Fibroblast of pulmonary artery (primary cell): Measurements from ENCODE around the gene ELL2.

Source experiments
- DNase-seq: peaks from one replicate; pipeline ENCODE4 v3.0.0-alpha.2; 2010; ENCODE audit warnings: low read depth
- H3K4me3 ChIP-seq: replicated peaks from 2 replicates; pipeline ENCODE4 v1.5.1; 2011; ENCODE audit warnings: low read depth, mild to moderate bottlenecking, control low read depth, low read length, moderate library complexity
- CTCF ChIP-seq: IDR thresholded peaks from 2 replicates; pipeline ENCODE4 v1.5.1; 2011; ENCODE audit warnings: mild to moderate bottlenecking, control low read depth, low read length, inconsistent platforms; ENCODE audit errors: missing control alignments

ELL2 gene

DNA sequence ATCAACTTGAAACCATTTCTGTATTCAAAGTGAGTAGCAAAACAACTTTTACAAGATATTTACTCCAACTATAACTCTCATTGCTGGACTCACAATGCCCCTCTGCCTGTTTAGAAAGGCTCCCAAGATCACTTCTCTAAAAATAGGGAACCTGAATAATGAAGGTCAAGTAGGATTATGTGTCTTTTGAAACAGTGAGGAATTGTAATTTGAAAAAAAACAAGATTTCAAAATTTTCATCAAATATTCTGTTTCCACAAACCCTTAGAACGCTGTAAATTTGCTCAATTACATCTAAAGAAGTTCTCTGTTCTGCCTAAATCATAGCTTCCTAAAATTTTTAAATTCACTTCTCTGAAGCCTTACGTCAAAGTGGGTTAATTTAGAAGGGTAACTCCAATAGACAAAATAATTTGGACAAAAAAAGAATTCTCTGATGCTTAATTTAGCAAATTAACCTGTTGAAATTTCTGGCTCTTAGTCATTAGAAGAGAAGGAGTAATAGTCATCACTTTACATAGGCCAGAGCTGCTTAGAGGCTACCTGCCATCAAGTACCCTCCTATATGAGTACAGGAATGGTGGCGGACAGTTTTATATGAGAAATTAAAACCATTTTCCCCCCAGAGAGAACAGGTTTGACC, 4.0 kb downstream of the ELL2 start:
- TF ChIP-seq CTCF = no peak
- peak overlapping the region; percentile 93 for H3K4me3 ChIP-seq
- DNase-seq = no peak

- no peak for TF ChIP-seq CTCF
- no peak overlapping the region for H3K4me3 ChIP-seq
- no peak for DNase-seq
These were observed 4.8 kb downstream of the ELL2 start for GRCh38 chr5:95956900-95957293.

- TF ChIP-seq CTCF = no peak
- H3K4me3 ChIP-seq = peak overlapping the region; percentile 14
- peak; percentile 87 for DNase-seq
These were observed 5.4 kb downstream of the ELL2 start for GRCh38 chr5:95956021-95956899.

- no peak overlapping the region for H3K4me3 ChIP-seq
- no peak for DNase-seq
- no peak for TF ChIP-seq CTCF
These were observed 6.9 kb downstream of the ELL2 start for GRCh38 chr5:95954716-95955115.

DNA sequence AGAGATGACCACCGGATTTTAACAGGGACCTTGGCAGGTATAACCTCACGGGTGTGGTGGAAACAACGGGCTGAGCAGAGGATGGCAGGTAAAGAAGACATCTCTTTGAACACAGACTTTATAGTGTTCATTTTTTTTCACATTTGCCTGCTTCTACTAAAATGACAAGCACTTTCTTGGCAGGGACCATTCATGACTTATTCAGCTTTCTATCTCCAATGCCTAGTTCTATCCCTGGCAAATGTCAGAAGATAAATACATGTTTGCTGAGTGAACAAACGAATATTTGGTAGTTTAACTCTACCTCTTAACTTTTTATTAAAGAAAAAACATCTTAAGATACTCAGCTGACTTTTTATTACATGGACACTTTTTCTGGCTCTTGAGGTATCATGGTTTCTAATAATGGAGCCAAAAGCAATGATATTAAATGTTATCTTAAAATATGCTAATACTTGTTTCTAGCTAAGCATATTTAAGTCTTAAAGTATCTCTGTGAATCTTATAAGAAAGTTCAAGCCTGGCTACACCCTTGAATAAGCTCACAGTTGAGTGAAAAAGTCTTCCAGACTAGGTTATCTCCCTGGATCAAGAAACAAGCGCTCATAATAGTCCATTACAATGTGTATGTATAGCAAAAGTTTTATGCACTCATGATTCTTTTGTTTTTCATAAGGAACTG, 8.5 kb downstream of the ELL2 start:
- H3K4me3 ChIP-seq = no peak overlapping the region
- DNase-seq = no peak
- no peak for TF ChIP-seq CTCF

- TF ChIP-seq CTCF = no peak
- H3K4me3 ChIP-seq = no peak overlapping the region
- no peak for DNase-seq
These were observed 9.7 kb downstream of the ELL2 start for GRCh38 chr5:95951916-95952315.
